Measurements from ENCODE around the gene PROP1. TPM values are rescaled to one million over a fixed set of nuclear protein-coding genes. Genes with fewer than 3 reads are reported as not detected.

Gene PROP1
- total and polyA plus RNA-seq, 2 donors = not detected

DNA sequence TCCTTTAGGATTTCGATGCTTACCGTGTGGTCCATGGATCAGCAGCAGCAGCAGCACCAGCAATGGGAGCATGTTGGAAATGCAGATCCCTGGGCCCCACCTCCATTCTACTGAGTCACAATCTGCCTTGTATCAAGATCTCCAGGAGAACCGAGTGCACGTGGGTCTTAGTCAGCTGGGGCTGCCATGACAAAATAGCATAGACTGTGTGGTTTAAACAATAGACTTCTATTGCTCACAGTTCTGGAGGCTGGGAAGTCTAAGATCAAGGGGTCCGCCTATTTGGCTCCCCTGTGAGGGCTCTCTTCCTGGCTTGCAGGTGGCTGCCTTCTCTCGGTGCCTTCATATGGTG, 1.3 kb upstream of the PROP1 start:
- Histone ChIP-seq H3K4me1 (ENCODE audit: control insufficient read depth in 2 of 2, insufficient read depth in 2 of 2, low read length in 2 of 2) (no peaks in the 10 kb centered on the region), H3K27me3 (ENCODE audit: control insufficient read depth in 2 of 2, insufficient read depth in 1 of 2, low read length in 1 of 2) (peaks cover 21 to 73% of the 10 kb centered on the region in 2 donors), H3K4me3 (ENCODE audit: low read length in 2 of 2) (no peak overlapping the region), H3K36me3 (ENCODE audit: control insufficient read depth in 2 of 2, insufficient read depth in 2 of 2, low read length in 1 of 2) (no peaks in the 10 kb centered on the region), H3K9me3 (ENCODE audit: control insufficient read depth in 2 of 2, insufficient read depth in 1 of 2, low read length in 1 of 2) (no peaks in the 10 kb centered on the region), H3K27ac (ENCODE audit: low read depth in 1 of 2, low read length in 1 of 2) (no peak overlapping the region)
- no peak for DNase-seq (ENCODE audit: low read depth in 6 of 9, low spot score in 9 of 9)
- WGBS = 88% methylated on average over 6 of the region's 6 CpGs

DNA sequence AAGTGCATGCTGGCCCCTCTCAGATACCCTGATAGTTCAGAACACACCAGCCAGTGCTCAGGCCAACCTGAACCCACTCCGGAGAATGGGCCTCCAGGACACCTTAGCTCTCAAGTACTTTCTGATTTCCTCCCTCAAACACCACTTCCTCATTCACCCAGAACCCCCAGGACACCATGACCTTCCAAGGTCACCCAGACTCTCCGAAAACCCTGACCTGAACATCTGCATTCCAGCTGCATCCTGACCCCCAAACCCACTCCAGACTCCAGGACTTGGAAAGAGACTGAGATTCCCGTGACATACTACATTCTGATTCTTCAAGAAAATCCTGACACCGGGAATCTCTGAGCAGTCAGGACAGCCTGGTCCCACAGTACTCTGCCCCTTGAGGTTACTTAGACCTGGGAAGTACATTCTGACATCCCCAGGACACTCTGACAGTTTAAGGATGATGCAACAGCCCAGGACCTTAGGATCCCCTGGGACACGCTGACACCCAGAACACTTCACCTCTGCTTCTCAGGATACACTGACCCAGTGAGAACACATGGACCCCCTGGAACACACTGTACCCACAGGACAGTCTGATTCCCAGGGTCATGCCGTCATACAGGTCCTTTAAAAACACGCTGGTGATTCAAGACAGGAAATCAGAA, 747 bp upstream of the PROP1 start:
- Histone ChIP-seq H3K27me3 (ENCODE audit: control insufficient read depth in 2 of 2, insufficient read depth in 1 of 2, low read length in 1 of 2) (peaks cover 21 to 73% of the 10 kb centered on the region in 2 donors), H3K27ac (ENCODE audit: low read depth in 1 of 2, low read length in 1 of 2) (no peak overlapping the region), H3K4me3 (ENCODE audit: low read length in 2 of 2) (no peak overlapping the region), H3K4me1 (ENCODE audit: control insufficient read depth in 2 of 2, insufficient read depth in 2 of 2, low read length in 2 of 2) (no peaks in the 10 kb centered on the region), H3K9me3 (ENCODE audit: control insufficient read depth in 2 of 2, insufficient read depth in 1 of 2, low read length in 1 of 2) (no peaks in the 10 kb centered on the region), H3K36me3 (ENCODE audit: control insufficient read depth in 2 of 2, insufficient read depth in 2 of 2, low read length in 1 of 2) (no peaks in the 10 kb centered on the region)
- 87% methylated on average over 7 of the region's 7 CpGs for WGBS
- DNase-seq (ENCODE audit: low read depth in 6 of 9, low spot score in 9 of 9) = no peak

DNA sequence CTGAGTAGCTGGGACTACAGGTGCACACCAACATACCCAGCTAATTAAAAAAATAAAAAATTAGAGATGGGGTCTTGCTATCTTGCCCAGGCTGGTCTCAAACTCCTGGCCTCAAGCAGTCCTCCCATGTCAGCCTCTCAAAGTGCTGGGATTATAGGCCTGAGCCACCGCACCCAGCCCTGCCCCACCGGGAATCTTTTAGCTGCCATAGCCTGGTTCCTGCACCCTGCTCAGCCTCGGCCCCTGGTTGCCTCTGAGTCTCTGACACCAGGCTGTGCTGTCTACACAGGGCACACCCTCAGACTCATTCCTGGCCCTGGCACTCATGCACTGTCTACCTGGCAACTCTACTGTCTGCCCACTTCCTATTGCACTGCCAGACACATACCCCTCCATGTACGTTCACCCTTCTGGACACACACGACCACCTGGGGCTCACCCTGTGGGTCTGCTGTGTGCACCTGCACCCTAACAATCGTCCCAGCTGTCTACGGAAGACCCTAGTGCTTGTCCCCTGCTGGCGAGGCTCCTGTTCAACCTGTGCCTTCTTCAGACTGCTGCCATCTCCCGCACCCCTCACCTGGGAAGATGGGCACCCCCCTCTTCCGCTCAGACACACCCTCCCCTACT, 1.4 kb downstream of the PROP1 start:
- Histone ChIP-seq H3K4me3 (ENCODE audit: low read length in 2 of 2) (no peak overlapping the region), H3K27ac (ENCODE audit: low read depth in 1 of 2, low read length in 1 of 2) (no peak overlapping the region), H3K36me3 (ENCODE audit: control insufficient read depth in 2 of 2, insufficient read depth in 2 of 2, low read length in 1 of 2) (no peaks in the 10 kb centered on the region), H3K27me3 (ENCODE audit: control insufficient read depth in 2 of 2, insufficient read depth in 1 of 2, low read length in 1 of 2) (peaks cover 17 to 63% of the 10 kb centered on the region in 2 donors), H3K9me3 (ENCODE audit: control insufficient read depth in 2 of 2, insufficient read depth in 1 of 2, low read length in 1 of 2) (no peaks in the 10 kb centered on the region), H3K4me1 (ENCODE audit: control insufficient read depth in 2 of 2, insufficient read depth in 2 of 2, low read length in 2 of 2) (no peaks in the 10 kb centered on the region)
- DNase-seq (ENCODE audit: low read depth in 6 of 9, low spot score in 9 of 9) = no peak
- WGBS = 85% methylated on average over 10 of the region's 10 CpGs

DNA sequence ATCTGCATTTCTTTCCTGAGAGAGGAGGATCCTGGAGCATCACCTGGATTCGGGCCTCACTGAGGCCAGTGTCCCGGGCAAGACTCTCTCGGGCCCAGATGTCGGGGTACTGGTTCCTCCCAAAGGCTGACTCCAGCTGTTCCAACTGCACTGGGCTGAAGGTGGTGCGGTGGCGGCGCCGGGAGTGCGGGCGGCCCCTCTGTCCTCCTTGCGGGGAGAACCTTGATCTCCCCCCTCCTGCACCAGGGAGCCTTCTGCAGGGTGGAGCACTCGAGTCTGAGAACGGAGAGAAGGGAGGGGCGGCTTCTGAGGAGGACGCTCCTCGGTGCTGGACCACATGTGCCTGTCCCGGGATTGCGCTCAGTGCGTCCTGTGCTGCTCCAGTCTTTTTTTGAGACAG, 2.0 kb downstream of the PROP1 start:
- peaks cover 17 to 62% of the 10 kb centered on the region in 2 donors for H3K27me3 ChIP-seq (ENCODE audit: control insufficient read depth in 2 of 2, insufficient read depth in 1 of 2, low read length in 1 of 2)
- H3K4me3 ChIP-seq (ENCODE audit: low read length in 2 of 2) = no peak overlapping the region
- DNase-seq (ENCODE audit: low read depth in 6 of 9, low spot score in 9 of 9) = no peak
- no peaks in the 10 kb centered on the region for H3K36me3 ChIP-seq (ENCODE audit: control insufficient read depth in 2 of 2, insufficient read depth in 2 of 2, low read length in 1 of 2)
- H3K27ac ChIP-seq (ENCODE audit: low read depth in 1 of 2, low read length in 1 of 2) = no peak overlapping the region
- no peaks in the 10 kb centered on the region for H3K9me3 ChIP-seq (ENCODE audit: control insufficient read depth in 2 of 2, insufficient read depth in 1 of 2, low read length in 1 of 2)
- WGBS = 92% methylated on average over 19 of the region's 19 CpGs
- H3K4me1 ChIP-seq (ENCODE audit: control insufficient read depth in 2 of 2, insufficient read depth in 2 of 2, low read length in 2 of 2) = no peaks in the 10 kb centered on the region

DNA sequence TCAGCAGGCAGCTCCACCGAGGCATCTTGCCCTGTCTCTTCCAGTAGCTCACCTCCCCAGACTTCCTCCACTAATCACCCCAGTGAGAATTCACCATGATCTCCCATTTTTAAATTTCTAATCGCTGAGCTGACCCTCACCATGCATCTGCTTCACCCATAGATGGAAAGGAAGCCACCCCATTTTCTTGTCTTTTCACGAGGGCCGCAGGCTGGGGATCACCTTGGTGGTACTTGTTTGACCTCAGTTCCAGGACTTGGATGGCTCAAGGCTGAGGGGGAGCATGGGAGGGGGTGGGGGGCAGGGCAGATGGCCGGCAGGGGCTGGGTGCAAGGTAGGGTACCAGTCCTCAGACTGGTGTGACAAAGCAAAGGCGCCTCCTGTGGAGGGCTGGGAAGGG, 3.6 kb downstream of the PROP1 start:
- no peaks in the 10 kb centered on the region for H3K36me3 ChIP-seq (ENCODE audit: control insufficient read depth in 2 of 2, insufficient read depth in 2 of 2, low read length in 1 of 2)
- 94% methylated on average over 6 of the region's 6 CpGs for WGBS
- no peak overlapping the region for H3K27ac ChIP-seq (ENCODE audit: low read depth in 1 of 2, low read length in 1 of 2)
- no peak for DNase-seq (ENCODE audit: low read depth in 6 of 9, low spot score in 9 of 9)
- H3K27me3 ChIP-seq (ENCODE audit: control insufficient read depth in 2 of 2, insufficient read depth in 1 of 2, low read length in 1 of 2) = peaks cover 12 to 63% of the 10 kb centered on the region in 2 donors
- H3K4me3 ChIP-seq (ENCODE audit: low read length in 2 of 2) = no peak overlapping the region
- no peaks in the 10 kb centered on the region for H3K4me1 ChIP-seq (ENCODE audit: control insufficient read depth in 2 of 2, insufficient read depth in 2 of 2, low read length in 2 of 2)
- no peaks in the 10 kb centered on the region for H3K9me3 ChIP-seq (ENCODE audit: control insufficient read depth in 2 of 2, insufficient read depth in 1 of 2, low read length in 1 of 2)

DNA sequence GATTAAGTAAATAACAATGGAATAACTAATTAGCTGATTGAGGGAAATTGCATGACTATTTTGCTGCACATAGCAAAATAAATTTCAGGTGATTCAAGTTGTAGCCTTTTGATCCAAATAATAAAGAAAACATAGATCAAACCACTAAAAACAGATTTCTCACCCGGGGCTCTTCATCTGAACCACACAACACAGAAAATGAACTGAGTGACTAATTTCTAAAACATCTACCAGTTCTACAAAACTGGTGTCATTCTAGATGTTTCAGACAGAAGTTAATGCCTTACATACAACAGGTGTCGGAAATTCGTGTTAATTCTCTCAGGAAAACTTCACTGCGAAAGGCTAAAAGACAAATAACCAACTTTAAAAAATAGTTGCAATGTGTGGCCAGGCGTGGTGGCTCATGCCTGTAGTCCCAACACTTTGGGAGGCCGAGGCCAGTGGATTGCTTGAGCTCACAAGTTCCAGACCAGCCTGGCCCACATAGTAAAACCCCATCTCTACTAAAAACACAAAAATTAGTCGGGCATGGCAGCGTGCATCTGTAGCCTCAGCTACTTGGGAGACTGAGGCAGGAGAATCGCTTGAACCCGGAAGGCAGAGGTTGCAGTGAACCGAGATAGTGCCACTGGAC, 6.9 kb downstream of the PROP1 start:
- peaks cover 0 to 1% of the 10 kb centered on the region in 2 donors for H3K9me3 ChIP-seq (ENCODE audit: control insufficient read depth in 2 of 2, insufficient read depth in 1 of 2, low read length in 1 of 2)
- DNase-seq (ENCODE audit: low read depth in 6 of 9, low spot score in 9 of 9) = no peak
- H3K36me3 ChIP-seq (ENCODE audit: control insufficient read depth in 2 of 2, insufficient read depth in 2 of 2, low read length in 1 of 2) = no peaks in the 10 kb centered on the region
- H3K27ac ChIP-seq (ENCODE audit: low read depth in 1 of 2, low read length in 1 of 2) = no peak overlapping the region
- 95% methylated on average over 11 of the region's 11 CpGs for WGBS
- H3K4me3 ChIP-seq (ENCODE audit: low read length in 2 of 2) = no peak overlapping the region
- peaks cover 0 to 4% of the 10 kb centered on the region in 2 donors for H3K4me1 ChIP-seq (ENCODE audit: control insufficient read depth in 2 of 2, insufficient read depth in 2 of 2, low read length in 2 of 2)
- H3K27me3 ChIP-seq (ENCODE audit: control insufficient read depth in 2 of 2, insufficient read depth in 1 of 2, low read length in 1 of 2) = peaks cover 33 to 65% of the 10 kb centered on the region in 2 donors

DNA sequence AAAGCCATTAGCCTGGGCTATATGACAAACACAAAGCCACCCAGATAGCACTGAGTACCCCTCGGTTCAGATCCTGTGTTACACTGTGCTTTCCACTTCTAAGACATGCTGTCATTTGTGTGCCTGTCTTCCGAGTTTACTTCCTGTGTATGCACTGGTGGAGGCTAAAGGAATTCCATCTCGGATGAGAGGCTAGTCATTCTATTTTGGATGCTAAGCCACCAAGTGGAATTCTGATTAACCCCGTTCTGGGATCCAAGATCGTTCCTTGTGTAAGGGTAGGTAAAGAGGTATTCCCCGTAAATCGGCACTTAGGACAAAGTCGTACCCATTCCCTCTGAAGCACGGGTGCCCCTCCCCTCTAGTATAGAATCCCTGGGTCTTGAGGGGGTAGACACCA, 8.7 kb downstream of the PROP1 start:
- Histone ChIP-seq H3K27ac (ENCODE audit: low read depth in 1 of 2, low read length in 1 of 2) (no peak overlapping the region), H3K9me3 (ENCODE audit: control insufficient read depth in 2 of 2, insufficient read depth in 1 of 2, low read length in 1 of 2) (peaks cover 0 to 1% of the 10 kb centered on the region in 2 donors), H3K4me3 (ENCODE audit: low read length in 2 of 2) (no peak overlapping the region), H3K36me3 (ENCODE audit: control insufficient read depth in 2 of 2, insufficient read depth in 2 of 2, low read length in 1 of 2) (no peaks in the 10 kb centered on the region), H3K4me1 (ENCODE audit: control insufficient read depth in 2 of 2, insufficient read depth in 2 of 2, low read length in 2 of 2) (peaks cover 0 to 10% of the 10 kb centered on the region in 2 donors), H3K27me3 (ENCODE audit: control insufficient read depth in 2 of 2, insufficient read depth in 1 of 2, low read length in 1 of 2) (peaks cover 49 to 72% of the 10 kb centered on the region in 2 donors)
- no peak for DNase-seq (ENCODE audit: low read depth in 6 of 9, low spot score in 9 of 9)
- WGBS = 79% methylated on average over 9 of the region's 9 CpGs

DNA sequence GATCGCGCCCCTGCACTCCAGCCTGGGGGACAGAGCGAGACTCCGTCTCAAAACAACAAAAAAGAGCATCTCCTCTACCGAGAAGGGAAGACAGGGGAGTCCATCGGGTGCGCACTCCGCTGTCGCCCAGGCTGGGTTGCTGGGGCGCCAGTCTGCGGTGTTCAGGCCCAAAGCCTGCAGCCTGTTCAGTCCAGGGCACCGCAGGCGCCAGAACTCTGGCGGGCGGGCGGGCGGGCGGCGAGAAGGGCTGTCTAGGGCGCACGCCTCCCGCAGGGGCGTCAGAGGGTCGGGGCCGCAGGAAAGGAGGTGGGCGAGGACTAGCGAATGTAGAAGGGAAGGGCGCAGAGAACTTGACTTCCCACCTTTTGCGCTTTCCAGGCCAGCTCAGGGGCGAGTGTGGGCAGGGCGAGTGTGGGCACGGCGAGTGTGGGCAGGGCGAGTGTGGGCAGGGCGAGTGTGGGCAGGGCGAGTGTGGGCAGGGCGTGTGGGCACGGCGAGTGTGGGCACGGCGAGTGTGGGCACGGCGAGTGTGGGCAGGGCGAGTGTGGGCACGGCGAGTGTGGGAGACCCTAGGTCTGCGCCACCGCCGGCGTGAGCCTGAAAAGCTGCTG, 10.5 kb downstream of the PROP1 start:
- H3K4me3 ChIP-seq (ENCODE audit: low read length in 2 of 2) = no peak overlapping the region
- 22% methylated on average over 50 of the region's 50 CpGs for WGBS
- no peaks in the 10 kb centered on the region for H3K36me3 ChIP-seq (ENCODE audit: control insufficient read depth in 2 of 2, insufficient read depth in 2 of 2, low read length in 1 of 2)
- DNase-seq (ENCODE audit: low read depth in 6 of 9, low spot score in 9 of 9) = no peak
- H3K27me3 ChIP-seq (ENCODE audit: control insufficient read depth in 2 of 2, insufficient read depth in 1 of 2, low read length in 1 of 2) = peaks cover 51 to 85% of the 10 kb centered on the region in 2 donors
- H3K4me1 ChIP-seq (ENCODE audit: control insufficient read depth in 2 of 2, insufficient read depth in 2 of 2, low read length in 2 of 2) = peaks cover 0 to 10% of the 10 kb centered on the region in 2 donors
- peaks cover 0 to 1% of the 10 kb centered on the region in 2 donors for H3K9me3 ChIP-seq (ENCODE audit: control insufficient read depth in 2 of 2, insufficient read depth in 1 of 2, low read length in 1 of 2)
- H3K27ac ChIP-seq (ENCODE audit: low read depth in 1 of 2, low read length in 1 of 2) = no peak overlapping the region
